ENCODE data around the gene CAMTA1.

The CAMTA1 gene

GRCh38 chr1:7100479-7100878 is 315.2 kb downstream of the CAMTA1 start:
- no peak overlapping the region for H3K9ac ChIP-seq (ENCODE audit: low read length)
- no peak overlapping the region for H3K14ac ChIP-seq (ENCODE audit: low read length)
- DNase-seq = no peak
- H3K4me1 ChIP-seq (ENCODE audit: control insufficient read depth in 1 of 2, insufficient read depth in 2 of 2, low read length in 2 of 2) = no peaks in the 10 kb centered on the region
- H2BK5ac ChIP-seq (ENCODE audit: low read depth, low read length, poor library complexity) = no peak overlapping the region
- no peak overlapping the region for H3K4me2 ChIP-seq (ENCODE audit: low read length)
- H3K9me3 ChIP-seq (ENCODE audit: insufficient read depth, low read depth, low read length) = peaks cover 4% of the 10 kb centered on the region
- H4K8ac ChIP-seq (ENCODE audit: low read depth, low read length) = no peak overlapping the region
- no CpG with 5 or more reads among the region's 8 CpGs for WGBS (ENCODE audit: extremely low coverage, insufficient coverage, insufficient read length)
- H3K79me2 ChIP-seq (ENCODE audit: control insufficient read depth, insufficient read depth, low read length, poor library complexity) = no peaks in the 10 kb centered on the region
- no peak overlapping the region for H2AFZ ChIP-seq (ENCODE audit: insufficient read depth, low read length, poor library complexity)
- no peak overlapping the region for H2BK12ac ChIP-seq (ENCODE audit: low read length)
- no peak overlapping the region for H4K12ac ChIP-seq (ENCODE audit: low read depth, low read length)
- no peaks in the 10 kb centered on the region for H3K27me3 ChIP-seq (ENCODE audit: insufficient read depth, low read length)
- no peak overlapping the region for H3K27ac ChIP-seq (ENCODE audit: low read depth, low read length)
- no peak overlapping the region for H3K4ac ChIP-seq (ENCODE audit: low read depth, low read length)
- no peak overlapping the region for H2BK120ac ChIP-seq (ENCODE audit: insufficient read depth, low read length, poor library complexity)
- no peak overlapping the region for H3K4me3 ChIP-seq (ENCODE audit: low read depth, low read length)
- H3K23ac ChIP-seq (ENCODE audit: low read length) = no peak overlapping the region
- H3K18ac ChIP-seq (ENCODE audit: low read length) = no peak overlapping the region
- H3K36me3 ChIP-seq (ENCODE audit: control insufficient read depth in 1 of 2, insufficient read depth in 2 of 2, low read length in 2 of 2) = no peaks in the 10 kb centered on the region
- no peaks in the 10 kb centered on the region for H3K79me1 ChIP-seq (ENCODE audit: low read length)
- H4K91ac ChIP-seq (ENCODE audit: low read depth, low read length) = no peak overlapping the region
- no peak overlapping the region for H2AK5ac ChIP-seq (ENCODE audit: low read length)

- H3K4ac ChIP-seq (ENCODE audit: low read depth, low read length) = no peak overlapping the region
- H4K12ac ChIP-seq (ENCODE audit: low read depth, low read length) = no peak overlapping the region
- no peak overlapping the region for H2BK12ac ChIP-seq (ENCODE audit: low read length)
- H3K23ac ChIP-seq (ENCODE audit: low read length) = no peak overlapping the region
- DNase-seq = no peak
- no peaks in the 10 kb centered on the region for H3K79me2 ChIP-seq (ENCODE audit: control insufficient read depth, insufficient read depth, low read length, poor library complexity)
- H3K4me2 ChIP-seq (ENCODE audit: low read length) = no peak overlapping the region
- H2BK120ac ChIP-seq (ENCODE audit: insufficient read depth, low read length, poor library complexity) = no peak overlapping the region
- WGBS (ENCODE audit: extremely low coverage, insufficient coverage, insufficient read length) = no CpG with 5 or more reads among the region's 5 CpGs
- no peak overlapping the region for H2AFZ ChIP-seq (ENCODE audit: insufficient read depth, low read length, poor library complexity)
- H3K4me1 ChIP-seq (ENCODE audit: control insufficient read depth in 1 of 2, insufficient read depth in 2 of 2, low read length in 2 of 2) = no peaks in the 10 kb centered on the region
- H2AK5ac ChIP-seq (ENCODE audit: low read length) = no peak overlapping the region
- peaks cover 4% of the 10 kb centered on the region for H3K9me3 ChIP-seq (ENCODE audit: insufficient read depth, low read depth, low read length)
- no peak overlapping the region for H3K18ac ChIP-seq (ENCODE audit: low read length)
- no peak overlapping the region for H2BK5ac ChIP-seq (ENCODE audit: low read depth, low read length, poor library complexity)
- no peak overlapping the region for H3K27ac ChIP-seq (ENCODE audit: low read depth, low read length)
- H3K79me1 ChIP-seq (ENCODE audit: low read length) = no peaks in the 10 kb centered on the region
- H3K36me3 ChIP-seq (ENCODE audit: control insufficient read depth in 1 of 2, insufficient read depth in 2 of 2, low read length in 2 of 2) = no peaks in the 10 kb centered on the region
- H3K4me3 ChIP-seq (ENCODE audit: low read depth, low read length) = no peak overlapping the region
- H3K9ac ChIP-seq (ENCODE audit: low read length) = no peak overlapping the region
- H3K27me3 ChIP-seq (ENCODE audit: insufficient read depth, low read length) = no peaks in the 10 kb centered on the region
- H4K8ac ChIP-seq (ENCODE audit: low read depth, low read length) = no peak overlapping the region
- no peak overlapping the region for H4K91ac ChIP-seq (ENCODE audit: low read depth, low read length)
- no peak overlapping the region for H3K14ac ChIP-seq (ENCODE audit: low read length)
These were observed 315.9 kb downstream of the CAMTA1 start for GRCh38 chr1:7101187-7101586.

- Histone ChIP-seq H3K4me2 (ENCODE audit: low read length) (no peak overlapping the region), H2BK120ac (ENCODE audit: insufficient read depth, low read length, poor library complexity) (no peak overlapping the region), H4K8ac (ENCODE audit: low read depth, low read length) (no peak overlapping the region), H4K91ac (ENCODE audit: low read depth, low read length) (no peak overlapping the region), H3K14ac (ENCODE audit: low read length) (no peak overlapping the region), H3K9ac (ENCODE audit: low read length) (no peak overlapping the region), H2AK5ac (ENCODE audit: low read length) (no peak overlapping the region), H3K36me3 (ENCODE audit: control insufficient read depth in 1 of 2, insufficient read depth in 2 of 2, low read length in 2 of 2) (no peaks in the 10 kb centered on the region), H3K27me3 (ENCODE audit: insufficient read depth, low read length) (no peaks in the 10 kb centered on the region), H3K18ac (ENCODE audit: low read length) (no peak overlapping the region), H3K79me1 (ENCODE audit: low read length) (no peaks in the 10 kb centered on the region), H3K4me1 (ENCODE audit: control insufficient read depth in 1 of 2, insufficient read depth in 2 of 2, low read length in 2 of 2) (no peaks in the 10 kb centered on the region), H2BK12ac (ENCODE audit: low read length) (no peak overlapping the region), H2AFZ (ENCODE audit: insufficient read depth, low read length, poor library complexity) (no peak overlapping the region), H2BK5ac (ENCODE audit: low read depth, low read length, poor library complexity) (no peak overlapping the region), H3K23ac (ENCODE audit: low read length) (peak overlapping the region; percentile 18), H3K4ac (ENCODE audit: low read depth, low read length) (no peak overlapping the region), H4K12ac (ENCODE audit: low read depth, low read length) (no peak overlapping the region), H3K4me3 (ENCODE audit: low read depth, low read length) (no peak overlapping the region), H3K27ac (ENCODE audit: low read depth, low read length) (no peak overlapping the region), H3K79me2 (ENCODE audit: control insufficient read depth, insufficient read depth, low read length, poor library complexity) (no peaks in the 10 kb centered on the region), H3K9me3 (ENCODE audit: insufficient read depth, low read depth, low read length) (peaks cover 4% of the 10 kb centered on the region)
- 100% methylated on average over 7 of the region's 7 CpGs for WGBS (ENCODE audit: extremely low coverage, insufficient coverage, insufficient read length)
- DNase-seq = no peak
These were observed 318.1 kb downstream of the CAMTA1 start for GRCh38 chr1:7103361-7103782.

GRCh38 chr1:7103874-7104273 is 318.6 kb downstream of the CAMTA1 start:
- no peak overlapping the region for H3K23ac ChIP-seq (ENCODE audit: low read length)
- H3K9ac ChIP-seq (ENCODE audit: low read length) = no peak overlapping the region
- no peak for DNase-seq
- H2BK5ac ChIP-seq (ENCODE audit: low read depth, low read length, poor library complexity) = no peak overlapping the region
- H2BK120ac ChIP-seq (ENCODE audit: insufficient read depth, low read length, poor library complexity) = no peak overlapping the region
- H2AK5ac ChIP-seq (ENCODE audit: low read length) = no peak overlapping the region
- no peaks in the 10 kb centered on the region for H3K27me3 ChIP-seq (ENCODE audit: insufficient read depth, low read length)
- H3K79me1 ChIP-seq (ENCODE audit: low read length) = no peaks in the 10 kb centered on the region
- H2BK12ac ChIP-seq (ENCODE audit: low read length) = no peak overlapping the region
- H3K9me3 ChIP-seq (ENCODE audit: insufficient read depth, low read depth, low read length) = peaks cover 6% of the 10 kb centered on the region
- H4K8ac ChIP-seq (ENCODE audit: low read depth, low read length) = no peak overlapping the region
- no peak overlapping the region for H4K12ac ChIP-seq (ENCODE audit: low read depth, low read length)
- no peak overlapping the region for H3K4me3 ChIP-seq (ENCODE audit: low read depth, low read length)
- H3K14ac ChIP-seq (ENCODE audit: low read length) = no peak overlapping the region
- H3K79me2 ChIP-seq (ENCODE audit: control insufficient read depth, insufficient read depth, low read length, poor library complexity) = no peaks in the 10 kb centered on the region
- no peak overlapping the region for H3K18ac ChIP-seq (ENCODE audit: low read length)
- no peak overlapping the region for H3K27ac ChIP-seq (ENCODE audit: low read depth, low read length)
- no peaks in the 10 kb centered on the region for H3K4me1 ChIP-seq (ENCODE audit: control insufficient read depth in 1 of 2, insufficient read depth in 2 of 2, low read length in 2 of 2)
- 100% methylated on average over 4 of the region's 6 CpGs for WGBS (ENCODE audit: extremely low coverage, insufficient coverage, insufficient read length)
- H3K4ac ChIP-seq (ENCODE audit: low read depth, low read length) = no peak overlapping the region
- H3K4me2 ChIP-seq (ENCODE audit: low read length) = no peak overlapping the region
- no peak overlapping the region for H4K91ac ChIP-seq (ENCODE audit: low read depth, low read length)
- no peaks in the 10 kb centered on the region for H3K36me3 ChIP-seq (ENCODE audit: control insufficient read depth in 1 of 2, insufficient read depth in 2 of 2, low read length in 2 of 2)
- H2AFZ ChIP-seq (ENCODE audit: insufficient read depth, low read length, poor library complexity) = no peak overlapping the region
